HepG2 (cell line): ENCODE results near the gene CYTH2. TPM values are rescaled to one million over a fixed set of nuclear protein-coding genes. Genes with fewer than 3 reads are reported as not detected.

Source experiments
- DMTF1 ChIP-seq: sonication (generic); formaldehyde crosslinking; IDR thresholded peaks from 2 replicates; pipeline ENCODE4 v1.4.0; 2020; ENCODE audit warnings: mild to moderate bottlenecking, missing genetic modification reagents
- DNMT1 ChIP-seq: sonication (generic); formaldehyde crosslinking; IDR thresholded peaks from 2 replicates; pipeline ENCODE4 v1.5.1; 2020; ENCODE audit warnings: mild to moderate bottlenecking, missing genetic modification reagents
- FOSL2 ChIP-seq: sonication (generic); formaldehyde crosslinking; IDR thresholded peaks from 2 replicates; pipeline ENCODE4 v1.4.0; 2020; ENCODE audit warnings: missing genetic modification reagents
- HBP1 ChIP-seq: IDR thresholded peaks from 2 replicates; pipeline ENCODE4 v1.6.1; 2016; ENCODE audit warnings: low read depth, control low read depth
- HDAC6 ChIP-seq: fragments of 200-600 bp; sonication (generic); IDR thresholded peaks from 2 replicates; pipeline ENCODE4 v1.7.0; 2017; ENCODE audit warnings: mild to moderate bottlenecking, antibody characterized with exemption, low read length, low read depth
- MTERF4 ChIP-seq: sonication (generic); formaldehyde crosslinking; IDR thresholded peaks from 2 replicates; pipeline ENCODE4 v1.8.0; 2023; ENCODE audit warnings: mild to moderate bottlenecking, missing genetic modification reagents
- PHF8 ChIP-seq: sonication (generic); formaldehyde crosslinking; IDR thresholded peaks from 2 replicates; pipeline ENCODE4 v1.5.0; 2020; ENCODE audit warnings: missing genetic modification reagents
- SSRP1 ChIP-seq: IDR thresholded peaks from 2 replicates; pipeline ENCODE4 v1.6.1; 2016; ENCODE audit warnings: control low read depth
- THAP11 ChIP-seq: IDR thresholded peaks from 2 replicates; pipeline ENCODE4 v1.6.1; 2016; ENCODE audit warnings: missing biosample characterization, missing genetic modification reagents
- WIZ ChIP-seq: sonication (generic); formaldehyde crosslinking; IDR thresholded peaks from 2 replicates; pipeline ENCODE4 v1.5.1; 2020; ENCODE audit warnings: mild to moderate bottlenecking, missing genetic modification reagents
- YEATS2 ChIP-seq: sonication (generic); formaldehyde crosslinking; IDR thresholded peaks from 2 replicates; pipeline ENCODE4 v1.4.0; 2020; ENCODE audit warnings: missing genetic modification reagents, borderline replicate concordance
- ZFP37 ChIP-seq: sonication (generic); formaldehyde crosslinking; IDR thresholded peaks from 2 replicates; pipeline ENCODE4 v1.4.0; 2020; ENCODE audit warnings: missing genetic modification reagents, borderline replicate concordance
- ZMYM2 ChIP-seq: sonication (generic); formaldehyde crosslinking; IDR thresholded peaks from 2 replicates; pipeline ENCODE4 v1.8.0; 2022; ENCODE audit warnings: mild to moderate bottlenecking, missing genetic modification reagents
- ZNF207 ChIP-seq: fragments of 450-650 bp; IDR thresholded peaks from 2 replicates; pipeline ENCODE4 v1.6.1; 2016; ENCODE audit warnings: antibody characterized with exemption, borderline replicate concordance
- ZNF292 ChIP-seq: sonication (generic); formaldehyde crosslinking; IDR thresholded peaks from 2 replicates; pipeline ENCODE4 v1.8.1; 2022; ENCODE audit warnings: mild to moderate bottlenecking, low read depth, missing genetic modification reagents, borderline replicate concordance
- ZNF550 ChIP-seq: sonication (generic); formaldehyde crosslinking; IDR thresholded peaks from 2 replicates; pipeline ENCODE4 v1.4.0; 2020; ENCODE audit warnings: mild to moderate bottlenecking, missing genetic modification reagents, borderline replicate concordance
- ZNF615 ChIP-seq: sonication (generic); formaldehyde crosslinking; IDR thresholded peaks from 2 replicates; pipeline ENCODE4 v1.5.0; 2020; ENCODE audit warnings: mild to moderate bottlenecking, missing genetic modification reagents, borderline replicate concordance
- ZNF768 ChIP-seq: sonication (generic); formaldehyde crosslinking; IDR thresholded peaks from 2 replicates; pipeline ENCODE4 v1.4.0; 2020; ENCODE audit warnings: missing genetic modification reagents
- ZNF800 ChIP-seq: sonication (generic); formaldehyde crosslinking; IDR thresholded peaks from 2 replicates; pipeline ENCODE4 v1.4.0; 2020; ENCODE audit warnings: missing genetic modification reagents
- ZSCAN25 ChIP-seq: sonication (generic); formaldehyde crosslinking; IDR thresholded peaks from 2 replicates; pipeline ENCODE4 v1.8.0; 2022; ENCODE audit warnings: mild to moderate bottlenecking, missing genetic modification reagents
- ZSCAN31 ChIP-seq: sonication (generic); formaldehyde crosslinking; IDR thresholded peaks from 2 replicates; pipeline ENCODE4 v1.5.0; 2020; ENCODE audit warnings: low read depth, mild to moderate bottlenecking, missing genetic modification reagents
- polyA plus RNA-seq, 8 experiments: library from polyadenylated mRNA; depleted of rRNA in 3 of 8; stranded (reverse) in 7 of 8; unstranded in 1 of 8; fragments of >200 nt; fragmentation: Illumina TruSeq in 4 of 8; extraction: Trizol in 4 of 8; gene quantifications; 2 replicates each; pipeline versions ENCODE4 v1.2.1 to v1.2.3, GENCODE V29; 2011 to 2016; ENCODE audit warnings: low read depth in 4 of 8, missing spikeins in 1 of 8, mixed read lengths in 1 of 8; ENCODE audit not compliant: insufficient read depth in 1 of 8
- total RNA-seq, 5 experiments: library from RNA; depleted of rRNA; stranded (reverse); fragments of >200 nt; fragmentation: Illumina TruSeq; extraction: Trizol; gene quantifications; 2 replicates each; pipeline ENCODE4 v1.2.3, GENCODE V29; 2016; ENCODE audit warnings: low read depth in 1 of 5

The CYTH2 gene
- total and polyA plus RNA-seq, 2 of the 13 experiments (the other 11 are each of a cell fraction or from before 2014, with no cell fraction given): 16.5 to 39.3 TPM

- TF ChIP-seq YEATS2 (CRISPR knock-in tag): peak; percentile 74; the same call in 1 of the 2 replicates
- TF ChIP-seq ZFP37 (CRISPR knock-in tag): no peak
- no peak for TF ChIP-seq HDAC6
- TF ChIP-seq DMTF1 (CRISPR knock-in tag): no peak
- 0 out of 2 replicates have a peak, but pooled peaks have one; percentile 57 for TF ChIP-seq WIZ
- TF ChIP-seq ZNF207: no peak
- TF ChIP-seq ZNF550 (CRISPR knock-in tag): peak; percentile 76; the same call in 1 of the 2 replicates
- peak; percentile 55; the same call in 1 of the 2 replicates for TF ChIP-seq ZNF615 (CRISPR knock-in tag)
- no peak for TF ChIP-seq ZSCAN25 (CRISPR knock-in tag)
- no peak for TF ChIP-seq ZMYM2
- TF ChIP-seq HBP1 (CRISPR knock-in tag): 0 out of 2 replicates have a peak, but pooled peaks have one; percentile 54
- TF ChIP-seq DNMT1 (CRISPR knock-in tag): no peak
- peak; percentile 99 for TF ChIP-seq THAP11 (CRISPR knock-in tag)
- TF ChIP-seq PHF8 (CRISPR knock-in tag): peak; percentile 92
- TF ChIP-seq SSRP1 (CRISPR knock-in tag): no peak
- no peak for TF ChIP-seq ZNF292 (CRISPR knock-in tag)
- peak; percentile 45 for TF ChIP-seq FOSL2 (CRISPR knock-in tag)
- TF ChIP-seq ZNF768 (CRISPR knock-in tag): no peak
- TF ChIP-seq MTERF4 (CRISPR knock-in tag): no peak
- TF ChIP-seq ZSCAN31 (CRISPR knock-in tag): peak; percentile 43; the same call in 1 of the 2 replicates
- TF ChIP-seq ZNF800 (CRISPR knock-in tag): no peak
These were observed 23.3 kb upstream of the CYTH2 start, which contains the start of gene GRWD1 (continued) for GRCh38 chr19:48445606-48446481.
